Mesodermal cell (in vitro differentiated cells): ENCODE results near the gene AP5B1.

Experiments used
- H3K27ac ChIP-seq: 2 replicates; pipeline ENCODE4 v1.7.0; 2013; ENCODE audit warnings: mild to moderate bottlenecking, low read depth, low read length, moderate library complexity; ENCODE audit not compliant: severe bottlenecking
- H3K36me3 ChIP-seq: 2 replicates; pipeline ENCODE4 v1.7.1; 2013; ENCODE audit warnings: mild to moderate bottlenecking, low read length, moderate library complexity; ENCODE audit not compliant: control insufficient read depth, insufficient read depth
- H3K4me1 ChIP-seq: one replicate; pipeline ENCODE4 v1.7.1; 2013; ENCODE audit warnings: mild to moderate bottlenecking, low read length; ENCODE audit not compliant: insufficient read depth, control insufficient read depth, poor library complexity, severe bottlenecking
- H3K4me3 ChIP-seq: 2 replicates; pipeline ENCODE4 v1.7.0; 2013; ENCODE audit warnings: low read length, control low read depth, mild to moderate bottlenecking; ENCODE audit not compliant: insufficient read depth, poor library complexity, severe bottlenecking; ENCODE audit errors: extremely low read depth
- H3K9me3 ChIP-seq: 2 replicates; pipeline ENCODE4 v1.7.1; 2013; ENCODE audit warnings: mild to moderate bottlenecking, low read length, moderate library complexity; ENCODE audit not compliant: control insufficient read depth
- WGBS, 2 experiments: methylation state at CpG; one replicate each; pipeline ENCODE4 v1.1.5; 2013; ENCODE audit warnings: missing lambda C conversion rate in 2 of 2; ENCODE audit not compliant: insufficient coverage in 2 of 2; 5-methylcytosine and 5-hydroxymethylcytosine counted together

The AP5B1 gene

DNA sequence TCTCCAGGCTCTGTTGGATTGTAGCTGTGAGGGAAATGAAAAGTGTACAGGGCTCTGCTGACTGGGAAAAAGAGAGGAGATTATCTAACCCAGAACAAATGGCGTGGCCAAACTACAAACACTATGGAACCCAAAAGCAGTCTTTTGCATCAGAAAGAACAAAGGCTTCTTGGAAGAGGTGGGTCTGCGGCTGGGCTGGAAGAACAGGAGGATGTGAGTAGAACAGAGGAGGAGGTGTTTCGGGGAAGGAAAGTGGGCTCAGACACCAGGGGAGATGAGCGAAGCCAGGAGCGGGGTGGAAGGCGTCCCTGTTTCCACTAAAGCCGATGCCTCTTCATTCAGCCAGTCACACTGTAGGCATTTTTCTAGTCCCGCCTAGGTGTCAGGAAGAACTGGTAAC is 18.1 kb upstream of the AP5B1 start:
- WGBS, 2 experiments, result 78 to 90% methylated on average over 5 to 6 of the region's 8 CpGs
- peaks cover 5% of the 10 kb centered on the region for H3K4me1 ChIP-seq
- no peak overlapping the region for H3K27ac ChIP-seq
- no peaks in the 10 kb centered on the region for H3K36me3 ChIP-seq
- H3K4me3 ChIP-seq, result no peak overlapping the region
- no peaks in the 10 kb centered on the region for H3K9me3 ChIP-seq

- H3K4me3 ChIP-seq, result no peak overlapping the region
- no peaks in the 10 kb centered on the region for H3K36me3 ChIP-seq
- 89% methylated on average over 10 to 12 of the region's 13 CpGs for WGBS, 2 experiments
- peaks cover 5% of the 10 kb centered on the region for H3K4me1 ChIP-seq
- no peak overlapping the region for H3K27ac ChIP-seq
- H3K9me3 ChIP-seq, result no peaks in the 10 kb centered on the region
Observed at GRCh38 chr11:65797711-65798110, 16.9 kb upstream of the AP5B1 start.

DNA sequence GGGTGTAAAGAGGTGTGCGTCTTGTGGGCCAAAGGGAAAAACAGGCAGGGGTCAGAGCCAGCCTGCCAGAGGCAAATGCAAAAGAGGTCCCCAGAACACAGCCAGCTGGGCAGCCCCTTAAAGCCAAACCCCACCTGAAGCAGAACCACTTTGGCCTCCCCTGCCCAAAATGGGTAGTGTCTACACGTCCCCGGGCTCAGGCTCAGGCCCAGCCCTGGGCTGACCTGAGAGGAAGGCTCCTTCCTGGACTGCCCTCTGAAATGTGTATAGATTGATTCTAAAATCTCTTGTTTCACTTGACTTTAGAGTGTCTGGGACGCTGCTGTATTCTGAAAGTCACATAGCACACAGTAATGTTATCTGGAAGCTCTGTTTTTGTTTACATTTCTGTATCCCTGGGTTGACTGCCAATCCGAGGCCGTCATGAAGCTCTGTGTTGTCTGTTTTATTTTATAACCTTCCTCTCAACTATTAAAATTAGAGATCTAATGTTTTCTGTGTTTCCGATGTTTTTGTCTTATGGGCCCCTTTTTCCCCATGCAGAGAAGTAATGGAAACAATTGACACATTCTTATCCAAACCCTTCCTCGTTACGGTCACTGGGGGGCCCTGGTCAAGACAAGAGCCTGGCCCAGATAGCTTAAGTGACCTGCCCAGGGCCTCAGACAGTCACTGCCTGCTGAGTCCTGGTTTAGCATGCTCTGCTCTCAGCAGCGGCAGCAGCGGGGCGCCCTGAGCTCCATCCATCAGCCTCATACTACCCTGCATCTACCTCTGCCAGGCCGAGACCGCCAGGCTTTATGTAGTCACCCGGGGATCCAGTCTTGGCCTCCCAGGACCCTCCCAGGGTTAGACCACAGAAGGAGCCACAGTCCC is 16.2 kb upstream of the AP5B1 start:
- peak overlapping the region; percentile 3 for H3K27ac ChIP-seq

DNA sequence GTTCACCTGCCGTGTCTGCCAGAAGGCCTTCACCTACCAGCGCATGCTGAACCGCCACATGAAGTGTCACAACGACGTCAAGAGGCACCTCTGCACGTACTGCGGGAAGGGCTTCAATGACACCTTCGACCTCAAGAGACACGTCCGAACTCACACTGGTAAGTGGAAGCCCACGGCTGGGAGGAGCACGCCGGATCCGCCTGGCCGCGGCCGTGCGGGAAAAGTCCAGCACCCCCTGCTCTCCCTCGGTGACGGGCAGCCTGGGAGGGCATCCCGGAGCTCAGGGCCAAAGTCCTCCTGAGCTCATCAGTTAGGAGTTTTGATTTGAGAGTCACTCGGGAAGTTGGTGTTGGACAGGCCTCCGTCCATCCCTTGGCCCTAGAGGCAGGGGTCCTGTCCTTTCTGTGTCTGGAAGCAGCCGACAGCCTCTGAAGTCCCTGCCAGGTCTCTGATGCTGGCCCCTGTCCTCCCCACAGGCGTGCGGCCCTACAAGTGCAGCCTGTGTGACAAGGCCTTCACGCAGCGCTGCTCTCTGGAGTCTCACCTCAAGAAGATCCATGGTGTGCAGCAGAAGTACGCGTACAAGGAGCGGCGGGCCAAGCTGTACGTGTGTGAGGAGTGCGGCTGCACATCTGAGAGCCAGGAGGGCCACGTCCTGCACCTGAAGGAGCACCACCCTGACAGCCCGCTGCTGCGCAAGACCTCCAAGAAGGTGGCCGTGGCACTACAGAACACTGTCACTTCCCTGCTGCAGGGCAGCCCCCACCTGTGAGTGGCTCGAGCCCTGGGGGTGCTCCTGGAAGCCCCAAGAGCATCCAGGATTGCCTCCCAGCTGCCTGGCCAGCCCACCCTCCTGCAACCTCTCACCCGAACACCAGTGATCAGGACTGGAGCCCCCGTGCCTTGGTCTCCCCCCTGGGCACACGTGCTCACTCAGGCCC is 14.1 kb upstream of the AP5B1 start:
- Histone ChIP-seq H3K27ac (no peak overlapping the region), H3K4me3 (no peak overlapping the region)
- 92 to 95% methylated on average over 39 to 42 of the region's 42 CpGs for WGBS, 2 experiments

More for the DNA sequence above, 16.2 kb upstream of the AP5B1 start:
- Histone ChIP-seq H3K9me3 (no peaks in the 10 kb centered on the region), H3K4me3 (no peak overlapping the region), H3K4me1 (peaks cover 5% of the 10 kb centered on the region), H3K36me3 (no peaks in the 10 kb centered on the region)
- WGBS, 2 experiments, result 65 to 71% methylated on average over 8 to 9 of the region's 15 CpGs

GRCh38 chr11:65793625-65794400 is 13.0 kb upstream of the AP5B1 start:
- Histone ChIP-seq H3K4me3 (no peak overlapping the region), H3K36me3 (no peaks in the 10 kb centered on the region), H3K27ac (no peak overlapping the region), H3K9me3 (no peaks in the 10 kb centered on the region), H3K4me1 (peaks cover 5% of the 10 kb centered on the region)
- WGBS, 2 experiments, result 93 to 94% methylated on average over 29 of the region's 29 CpGs

More for the DNA sequence above, 14.1 kb upstream of the AP5B1 start:
- Histone ChIP-seq H3K9me3 (no peaks in the 10 kb centered on the region), H3K4me1 (peaks cover 5% of the 10 kb centered on the region), H3K36me3 (no peaks in the 10 kb centered on the region)

GRCh38 chr11:65793144-65793581 is 12.4 kb upstream of the AP5B1 start:
- no peaks in the 10 kb centered on the region for H3K9me3 ChIP-seq
- no peak overlapping the region for H3K27ac ChIP-seq
- WGBS, 2 experiments, result 88 to 90% methylated on average over 10 to 16 of the region's 16 CpGs
- no peaks in the 10 kb centered on the region for H3K36me3 ChIP-seq
- no peak overlapping the region for H3K4me3 ChIP-seq
- peaks cover 8% of the 10 kb centered on the region for H3K4me1 ChIP-seq

GRCh38 chr11:65792456-65792855 is 11.7 kb upstream of the AP5B1 start:
- H3K27ac ChIP-seq, result no peak overlapping the region
- no peak overlapping the region for H3K4me3 ChIP-seq
- WGBS, 2 experiments, result 92 to 93% methylated on average over 14 to 16 of the region's 16 CpGs
- peaks cover 14% of the 10 kb centered on the region for H3K4me1 ChIP-seq
- H3K9me3 ChIP-seq, result no peaks in the 10 kb centered on the region
- no peaks in the 10 kb centered on the region for H3K36me3 ChIP-seq

DNA sequence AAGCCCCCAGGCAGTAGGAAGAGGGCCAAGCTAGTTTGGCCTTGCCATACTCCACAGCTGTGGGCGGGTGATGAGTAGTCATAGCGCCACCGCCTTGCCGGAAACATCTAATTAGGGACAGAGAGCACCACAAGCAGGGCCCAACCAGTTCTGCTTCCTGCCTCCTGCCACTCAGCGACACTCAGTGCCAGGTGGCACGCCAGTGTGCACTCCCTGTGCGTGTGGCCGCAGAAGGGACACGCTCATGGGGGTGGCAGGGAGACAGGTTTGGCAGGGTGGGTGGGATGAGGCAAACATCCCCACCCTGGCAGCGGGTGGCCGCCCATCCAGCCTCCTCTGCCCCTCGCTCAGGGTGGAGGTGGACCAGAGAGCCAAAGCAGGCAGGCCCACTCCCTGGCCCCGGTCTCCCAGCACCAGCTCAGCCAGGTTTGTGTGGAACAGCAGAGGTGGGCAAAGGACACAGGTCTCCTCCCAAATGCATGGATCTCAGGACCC is 11.0 kb upstream of the AP5B1 start:
- H3K36me3 ChIP-seq, result no peaks in the 10 kb centered on the region
- H3K9me3 ChIP-seq, result no peaks in the 10 kb centered on the region
- no peak overlapping the region for H3K27ac ChIP-seq
- 94 to 95% methylated on average over 12 to 13 of the region's 13 CpGs for WGBS, 2 experiments
- H3K4me1 ChIP-seq, result peaks cover 9% of the 10 kb centered on the region
- no peak overlapping the region for H3K4me3 ChIP-seq

- Histone ChIP-seq H3K4me1 (peaks cover 9% of the 10 kb centered on the region), H3K36me3 (no peaks in the 10 kb centered on the region), H3K4me3 (no peak overlapping the region), H3K27ac (no peak overlapping the region), H3K9me3 (no peaks in the 10 kb centered on the region)
- 94 to 95% methylated on average over 17 to 18 of the region's 18 CpGs for WGBS, 2 experiments
Observed at GRCh38 chr11:65790902-65791650, 10.3 kb upstream of the AP5B1 start.
